Suprapubic skin (tissue), 4 donors: ENCODE results near the gene CCNB1. TPM values are rescaled to one million over a fixed set of nuclear protein-coding genes. Genes with fewer than 3 reads are reported as not detected.
"Not testable (repeated sequence)": the region's sequence is repeated elsewhere in the genome, so short reads cannot be mapped to it uniquely, and the experiment has no call there.

Experiments used
- DNase-seq, 2 donors: peaks; one replicate each; pipeline ENCODE4 v3.0.0-alpha.2; 2019; ENCODE audit warnings: low spot score in 2 of 2
- H3K27ac ChIP-seq: fragments of 200-600 bp; sonication (generic); one replicate; pipeline ENCODE4 v1.5.1; 2019
- H3K27me3 ChIP-seq: fragments of 200-600 bp; sonication (generic); one replicate; pipeline ENCODE4 v1.5.1; 2019
- H3K36me3 ChIP-seq: fragments of 200-600 bp; sonication (generic); one replicate; pipeline ENCODE4 v1.5.1; 2019
- H3K4me1 ChIP-seq: fragments of 200-600 bp; sonication (generic); one replicate; pipeline ENCODE4 v1.5.1; 2019
- H3K4me3 ChIP-seq: fragments of 200-600 bp; sonication (generic); one replicate; pipeline ENCODE4 v1.5.1; 2019; ENCODE audit warnings: mild to moderate bottlenecking
- H3K9me3 ChIP-seq: fragments of 200-600 bp; sonication (generic); one replicate; pipeline ENCODE4 v1.5.1; 2019
- CTCF ChIP-seq, 2 donors: fragments of 200-600 bp in 1 of 2; fragments of 450-650 bp in 1 of 2; sonication (generic) in 1 of 2; IDR thresholded peaks; one replicate each; pipeline ENCODE4 v1.5.1; 2016 to 2019; ENCODE audit warnings: antibody characterized with exemption in 2 of 2, mild to moderate bottlenecking in 1 of 2, moderate library complexity in 1 of 2
- EP300 ChIP-seq: sonication (generic); formaldehyde crosslinking; IDR thresholded peaks from one replicate; pipeline ENCODE4 v1.6.1; 2017; ENCODE audit warnings: antibody characterized with exemption
- POLR2A ChIP-seq, 2 donors: fragments of 450-650 bp; IDR thresholded peaks; one replicate each; pipeline ENCODE4 v1.6.1; 2017; ENCODE audit warnings: antibody characterized with exemption in 2 of 2, mild to moderate bottlenecking in 2 of 2, moderate library complexity in 2 of 2
- POLR2AphosphoS5 ChIP-seq, 3 donors: sonication (generic); formaldehyde crosslinking; IDR thresholded peaks; one replicate each; pipeline ENCODE4 v1.6.1; 2017; ENCODE audit warnings: antibody characterized with exemption in 3 of 3
- WGBS: methylation state at CpG from one replicate; pipeline ENCODE4 v1.1.5; 2018; 5-methylcytosine and 5-hydroxymethylcytosine counted together
- total RNA-seq, 4 donors: library from RNA; depleted of rRNA; stranded (reverse); fragments of >200 nt; gene quantifications; one replicate each; pipeline ENCODE4 v1.1.0, GENCODE V29; 2016

CCNB1 gene
- total RNA-seq, 4 donors from 2014 or later: 8.5 to 19.9 (median 10.8) TPM

GRCh38 chr5:69217151-69217511 is 50.2 kb downstream of the CCNB1 start:
- DNase-seq: no peak
- WGBS: 46% methylated on average over 6 of the region's 6 CpGs
- Histone ChIP-seq H3K27ac (no peak overlapping the region), H3K27me3 (no peaks in the 10 kb centered on the region), H3K4me1 (peaks cover 13% of the 10 kb centered on the region), H3K36me3 (no peaks in the 10 kb centered on the region), H3K4me3 (peak overlapping the region; percentile 90), H3K9me3 (no peaks in the 10 kb centered on the region)
- TF ChIP-seq POLR2AphosphoS5 (IDR thresholded peaks at IDR 0.05) (no peak), EP300 (no peak)

DNA sequence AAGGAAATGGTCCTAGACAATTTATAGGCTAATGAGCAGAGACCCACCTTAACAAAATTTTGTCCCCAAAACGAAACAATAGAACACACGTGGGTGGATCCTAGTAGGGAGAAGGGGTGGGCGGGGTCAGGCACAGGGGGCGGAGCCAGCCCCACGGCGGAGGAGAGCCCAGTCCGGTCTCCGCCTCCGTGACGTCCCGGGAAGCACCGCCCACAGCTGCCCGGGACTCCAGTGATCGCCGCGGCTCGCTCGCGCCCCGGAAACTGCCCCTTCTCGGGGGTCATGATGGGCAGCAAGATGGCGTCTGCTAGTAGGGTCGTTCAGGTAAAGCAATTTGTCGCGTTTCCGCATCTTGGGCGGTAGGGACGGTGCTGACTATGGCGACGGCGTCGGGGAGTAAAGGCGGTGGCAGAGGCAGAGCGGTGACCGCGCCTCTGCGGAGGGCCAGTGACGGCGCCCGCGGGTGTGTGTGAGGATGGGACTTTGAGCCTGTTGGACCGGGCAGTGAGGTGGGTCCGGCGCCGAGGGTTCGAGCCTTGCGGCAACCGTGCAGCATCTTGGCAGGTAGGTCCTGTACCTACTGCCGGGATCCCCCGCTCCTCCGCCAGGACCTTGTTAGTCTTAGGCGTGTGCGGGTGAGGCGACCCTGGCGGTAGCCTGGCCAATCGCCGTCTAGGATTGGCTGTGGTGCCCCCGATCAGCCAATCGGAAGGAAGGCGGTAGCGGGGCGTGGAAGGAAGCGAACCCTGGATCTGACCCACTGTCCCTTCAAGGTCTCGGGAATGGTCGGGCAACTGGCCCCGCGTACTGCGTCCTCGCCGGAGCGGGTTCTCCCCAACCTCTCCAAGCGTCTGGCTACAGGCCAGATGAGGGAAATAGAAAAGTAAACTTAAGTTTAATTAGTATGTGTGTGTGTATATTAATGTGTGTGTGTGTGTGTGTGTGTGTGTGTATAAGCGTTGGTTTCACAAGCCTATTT is 50.9 kb downstream of the CCNB1 start:
- Histone ChIP-seq H3K27ac (peak overlapping the region; percentile 94), H3K4me1 (peaks cover 13% of the 10 kb centered on the region), H3K9me3 (no peaks in the 10 kb centered on the region), H3K27me3 (no peaks in the 10 kb centered on the region), H3K4me3 (peak overlapping the region; percentile 90), H3K36me3 (no peaks in the 10 kb centered on the region)
- DNase-seq: peak; percentile 97 to 98
- 0% methylated on average over 30 of the region's 73 CpGs for WGBS
- TF ChIP-seq CTCF (IDR thresholded peaks at IDR 0.05): peak in 1 of 2 donors; percentile 40
- peak in 1 of 2 donors; percentile 44 for TF ChIP-seq POLR2A (IDR thresholded peaks at IDR 0.05)
- TF ChIP-seq POLR2AphosphoS5 (IDR thresholded peaks at IDR 0.05): peak; percentile 37 to 56 (median 48)
- no peak for TF ChIP-seq EP300

DNA sequence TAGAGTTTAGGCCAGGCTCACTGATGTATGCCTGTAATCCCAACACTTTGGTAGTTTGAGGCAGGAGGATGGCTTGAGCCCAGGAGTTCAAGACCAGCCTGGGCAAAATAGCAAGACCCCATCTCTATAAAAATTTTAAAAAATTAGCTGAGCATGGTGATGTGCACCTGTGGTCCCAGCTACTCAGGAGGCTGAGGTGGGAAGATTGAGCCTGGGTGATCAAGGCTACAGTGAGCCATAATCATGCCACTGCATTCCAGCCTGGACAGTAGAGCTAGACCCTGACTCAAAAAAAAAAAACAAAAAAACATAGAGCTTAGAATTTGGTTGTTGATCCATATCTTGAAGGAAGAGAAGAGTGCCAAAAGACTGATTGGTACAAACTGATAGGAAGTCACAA is 53.0 kb downstream of the CCNB1 start:
- no peaks in the 10 kb centered on the region for H3K27me3 ChIP-seq
- no peaks in the 10 kb centered on the region for H3K9me3 ChIP-seq
- DNase-seq: no peak
- H3K36me3 ChIP-seq: peaks cover 4% of the 10 kb centered on the region
- peaks cover 13% of the 10 kb centered on the region for H3K4me1 ChIP-seq
- no peak overlapping the region for H3K27ac ChIP-seq
- no peak overlapping the region for H3K4me3 ChIP-seq
- TF ChIP-seq CTCF (IDR thresholded peaks at IDR 0.05) (no peak), POLR2A (IDR thresholded peaks at IDR 0.05) (no peak), POLR2AphosphoS5 (IDR thresholded peaks at IDR 0.05) (no peak), EP300 (no peak)

DNA sequence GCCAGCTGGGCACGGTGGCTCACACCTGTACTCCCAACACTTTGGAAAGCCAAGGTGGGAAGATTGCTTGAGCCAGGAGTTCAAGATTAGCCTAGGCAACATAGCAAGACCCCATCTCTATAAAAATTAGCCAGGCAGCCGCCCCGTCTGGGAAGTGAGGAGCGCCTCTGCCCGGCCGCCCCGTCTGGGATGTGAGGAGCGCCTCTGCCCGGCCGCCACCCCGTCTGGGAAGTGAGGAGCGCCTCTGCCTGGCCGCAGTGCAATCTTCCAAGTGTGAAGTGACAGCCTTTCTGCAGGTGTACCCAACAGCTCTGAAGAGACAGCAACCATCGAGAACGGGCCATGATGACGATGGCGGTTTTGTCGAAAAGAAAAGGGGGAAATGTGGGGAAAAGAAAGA is 53.4 kb downstream of the CCNB1 start:
- H3K36me3 ChIP-seq, H3K27ac ChIP-seq, H3K4me3 ChIP-seq, DNase-seq, H3K27me3 ChIP-seq, H3K9me3 ChIP-seq: not testable (repeated sequence)
- peaks cover 13% of the 10 kb centered on the region for H3K4me1 ChIP-seq
- 91% methylated on average over 18 of the region's 18 CpGs for WGBS

DNA sequence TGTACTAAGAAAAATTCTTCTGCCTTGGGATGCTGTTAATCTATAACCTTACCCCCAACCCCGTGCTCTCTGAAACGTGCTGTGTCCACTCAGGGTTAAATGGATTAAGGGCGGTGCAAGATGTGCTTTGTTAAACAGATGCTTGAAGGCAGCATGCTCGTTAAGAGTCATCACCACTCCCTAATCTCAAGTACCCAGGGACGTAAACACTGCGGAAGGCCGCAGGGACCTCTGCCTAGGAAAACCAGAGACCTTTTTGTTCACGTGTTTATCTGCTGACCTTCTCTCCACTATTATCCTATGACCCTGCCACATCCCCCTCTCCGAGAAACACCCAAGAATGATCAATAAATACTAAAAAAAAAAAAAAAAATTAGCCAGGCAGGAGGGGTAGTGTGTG is 53.9 kb downstream of the CCNB1 start:
- not testable (repeated sequence) for DNase-seq, H3K27ac ChIP-seq, H3K27me3 ChIP-seq, H3K9me3 ChIP-seq, H3K36me3 ChIP-seq, H3K4me3 ChIP-seq
- H3K4me1 ChIP-seq: peaks cover 13% of the 10 kb centered on the region
- 88% methylated on average over 9 of the region's 9 CpGs for WGBS

DNA sequence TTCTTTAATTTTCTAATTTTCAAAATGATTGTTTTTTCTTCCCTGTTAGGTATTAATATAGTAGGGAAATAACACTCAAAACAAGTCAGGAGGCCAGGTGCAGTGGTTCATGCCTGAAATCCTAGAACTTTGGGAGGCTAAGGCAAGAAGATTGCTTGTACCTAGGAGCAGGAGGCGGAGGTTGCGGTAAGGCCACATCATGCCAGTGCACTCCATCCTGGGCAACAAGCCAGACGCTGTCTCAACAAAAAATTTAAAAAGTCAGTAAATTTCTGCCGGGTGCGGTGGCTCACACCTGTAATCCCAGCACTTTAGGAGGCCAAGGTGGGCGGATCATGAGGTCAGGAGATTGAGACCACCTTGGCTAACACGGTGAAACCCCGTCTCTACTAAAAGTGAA is 57.6 kb downstream of the CCNB1 start:
- no peak overlapping the region for H3K4me3 ChIP-seq
- TF ChIP-seq POLR2A (IDR thresholded peaks at IDR 0.05): no peak
- no peak for TF ChIP-seq EP300
- TF ChIP-seq CTCF (IDR thresholded peaks at IDR 0.05): no peak
- no peak for TF ChIP-seq POLR2AphosphoS5 (IDR thresholded peaks at IDR 0.05)
- DNase-seq: no peak
- H3K4me1 ChIP-seq: peaks cover under 1% of the 10 kb centered on the region
- no peaks in the 10 kb centered on the region for H3K9me3 ChIP-seq
- H3K27ac ChIP-seq: no peak overlapping the region
- WGBS: 95% methylated on average over 8 of the region's 8 CpGs
- H3K27me3 ChIP-seq: no peaks in the 10 kb centered on the region
- peaks cover 31% of the 10 kb centered on the region for H3K36me3 ChIP-seq
